Natural killer cell (primary cell): ENCODE results near the gene ARFGAP2. TPM values are rescaled to one million over a fixed set of nuclear protein-coding genes. Genes with fewer than 3 reads are reported as not detected.

Experiments used
- ATAC-seq, 3 donors: fragments of 150-1000 bp in 2 of 3; fragments of 200-7000 bp in 1 of 3; cut with Tn5 transposase; 1 replicate in 1 of 3; 2 replicates in 2 of 3; pipeline ENCODE4 v1.10.0; 2021; ENCODE audit warnings: mild to moderate bottlenecking in 2 of 3, moderate library complexity in 2 of 3
- DNase-seq, 2 donors: peaks; one replicate each; pipeline versions ENCODE4 v3.0.0 to v3.0.0-alpha.2; 2013 to 2021; ENCODE audit warnings: mixed read lengths in 1 of 2
- H3K27ac ChIP-seq: one replicate; pipeline ENCODE4 v1.5.1; 2013; ENCODE audit warnings: mild to moderate bottlenecking, low read length
- H3K27me3 ChIP-seq: one replicate; pipeline ENCODE4 v1.6.1; 2013; ENCODE audit warnings: low read length; ENCODE audit not compliant: control insufficient read depth, insufficient read depth
- H3K36me3 ChIP-seq: one replicate; pipeline ENCODE4 v1.6.1; 2013; ENCODE audit warnings: low read length; ENCODE audit not compliant: control insufficient read depth, insufficient read depth
- H3K4me1 ChIP-seq: one replicate; pipeline ENCODE4 v1.6.1; 2013; ENCODE audit warnings: low read length; ENCODE audit not compliant: control insufficient read depth, insufficient read depth
- H3K4me3 ChIP-seq: one replicate; pipeline ENCODE4 v1.5.1; 2013; ENCODE audit warnings: low read length
- H3K9me3 ChIP-seq: one replicate; pipeline ENCODE4 v1.6.1; 2013; ENCODE audit warnings: low read length; ENCODE audit not compliant: control insufficient read depth, insufficient read depth
- H3K27ac Mint-ChIP-seq, 2 donors: one replicate each; pipeline ENCODE4 v1.8.0; 2022; ENCODE audit warnings: mild to moderate bottlenecking in 2 of 2, mixed read lengths in 2 of 2, moderate library complexity in 1 of 2
- H3K27me3 Mint-ChIP-seq, 2 donors: one replicate each; pipeline ENCODE4 v1.8.0; 2022; ENCODE audit warnings: low read depth in 2 of 2, mixed read lengths in 2 of 2
- H3K36me3 Mint-ChIP-seq: one replicate; pipeline ENCODE4 v1.8.0; 2022; ENCODE audit warnings: mixed read lengths
- H3K4me1 Mint-ChIP-seq, 2 donors: one replicate each; pipeline ENCODE4 v1.8.0; 2022; ENCODE audit warnings: mixed read lengths in 2 of 2
- H3K4me3 Mint-ChIP-seq: one replicate; pipeline ENCODE4 v1.8.0; 2022; ENCODE audit warnings: mild to moderate bottlenecking, moderate library complexity, mixed read lengths
- H3K9me3 Mint-ChIP-seq, 2 donors: one replicate each; pipeline ENCODE4 v1.8.0; 2022; ENCODE audit warnings: mixed read lengths in 2 of 2
- WGBS: methylation state at CpG from one replicate; pipeline ENCODE4 v1.1.7; 2013; ENCODE audit warnings: missing lambda C conversion rate; ENCODE audit not compliant: insufficient coverage; 5-methylcytosine and 5-hydroxymethylcytosine counted together
- intact Hi-C: fragments of 100-400 bp; cut with micrococcal nuclease; formaldehyde crosslinking; loops from one replicate; pipeline ENCODE4 v1.14.2; 2022
- total RNA-seq, 4 donors: library from RNA; stranded (reverse); fragments of 120-200 nt in 1 of 4; gene quantifications; one replicate each; pipeline versions ENCODE4 v1.2.3 to v1.2.4, GENCODE V29; 2013 to 2022
- TF ChIP-seq, protein P1 (sequence below): fragments of 200-600 bp; IDR thresholded peaks from one replicate; pipeline ENCODE4 v1.8.0; 2022; ENCODE audit warnings: antibody characterized with exemption

The ARFGAP2 gene
- total RNA-seq, 3 donors from 2014 or later (not counting 1 experiment from before 2014, with no cell fraction given) = 199 to 236 (median 228) TPM

DNA sequence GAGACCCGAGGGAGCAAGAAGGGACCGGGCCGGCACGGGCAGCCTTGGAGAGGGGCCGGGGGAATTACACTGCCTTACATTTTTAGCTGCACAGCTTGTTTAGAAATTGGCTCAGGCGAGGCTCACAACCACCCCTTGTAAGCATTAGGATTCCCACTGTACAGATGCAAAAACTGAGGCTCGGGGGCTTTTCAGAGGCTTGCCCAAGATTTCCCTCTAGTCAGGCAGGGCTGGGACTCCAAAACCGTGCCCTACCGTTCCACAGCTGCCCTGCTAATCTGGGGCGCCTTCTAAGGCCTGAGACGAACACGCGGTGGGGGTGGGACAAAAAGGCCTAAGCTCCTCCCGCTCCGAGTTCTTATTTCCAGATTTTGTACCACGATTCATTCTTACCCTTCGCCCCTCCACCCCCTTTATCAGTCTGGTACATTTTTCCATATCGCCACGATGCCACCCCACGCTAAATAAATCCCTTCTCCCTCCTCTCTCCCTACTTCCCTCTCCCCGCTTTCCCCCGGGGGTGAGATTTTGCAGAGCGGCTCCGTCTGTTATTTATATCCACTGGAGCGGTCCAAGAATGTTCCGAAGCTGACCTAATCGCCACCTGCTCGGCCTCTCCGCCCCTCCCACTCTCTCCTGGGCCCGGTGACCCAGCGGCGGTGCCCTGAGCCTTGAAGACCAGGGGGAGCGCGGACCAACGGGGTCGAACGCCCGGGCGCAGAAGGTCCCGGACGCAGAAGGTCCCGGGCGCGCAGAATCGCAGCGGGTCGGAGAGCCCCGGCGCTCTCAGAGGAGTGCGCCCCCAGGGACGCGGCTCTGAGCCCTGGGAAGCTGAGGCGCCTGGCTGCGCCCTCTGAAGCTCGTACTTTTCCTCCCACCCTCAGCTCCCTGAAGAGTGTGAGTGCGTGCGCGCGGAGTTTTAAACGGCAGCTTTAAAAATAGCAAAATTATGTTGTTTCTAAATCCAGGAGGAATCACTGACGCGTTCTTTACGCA, 10.3 kb upstream of the ARFGAP2 start:
- H3K4me3 ChIP-seq = peak overlapping the region; percentile 11
- H3K36me3 ChIP-seq = no peaks in the 10 kb centered on the region
- Mint-ChIP-seq H3K9me3 (no peaks in the 10 kb centered on the region), H3K27ac (peak overlapping the region in 1 of 2 donors; percentile 10), H3K27me3 (peaks cover 7 to 11% of the 10 kb centered on the region in 2 donors), H3K4me3 (peak overlapping the region; percentile 70), H3K4me1 (peaks cover 5 to 8% of the 10 kb centered on the region in 2 donors), H3K36me3 (no peaks in the 10 kb centered on the region)
- peaks cover 19% of the 10 kb centered on the region for H3K4me1 ChIP-seq
- intact Hi-C loops = no loop called here
- TF ChIP-seq, protein P1, sequence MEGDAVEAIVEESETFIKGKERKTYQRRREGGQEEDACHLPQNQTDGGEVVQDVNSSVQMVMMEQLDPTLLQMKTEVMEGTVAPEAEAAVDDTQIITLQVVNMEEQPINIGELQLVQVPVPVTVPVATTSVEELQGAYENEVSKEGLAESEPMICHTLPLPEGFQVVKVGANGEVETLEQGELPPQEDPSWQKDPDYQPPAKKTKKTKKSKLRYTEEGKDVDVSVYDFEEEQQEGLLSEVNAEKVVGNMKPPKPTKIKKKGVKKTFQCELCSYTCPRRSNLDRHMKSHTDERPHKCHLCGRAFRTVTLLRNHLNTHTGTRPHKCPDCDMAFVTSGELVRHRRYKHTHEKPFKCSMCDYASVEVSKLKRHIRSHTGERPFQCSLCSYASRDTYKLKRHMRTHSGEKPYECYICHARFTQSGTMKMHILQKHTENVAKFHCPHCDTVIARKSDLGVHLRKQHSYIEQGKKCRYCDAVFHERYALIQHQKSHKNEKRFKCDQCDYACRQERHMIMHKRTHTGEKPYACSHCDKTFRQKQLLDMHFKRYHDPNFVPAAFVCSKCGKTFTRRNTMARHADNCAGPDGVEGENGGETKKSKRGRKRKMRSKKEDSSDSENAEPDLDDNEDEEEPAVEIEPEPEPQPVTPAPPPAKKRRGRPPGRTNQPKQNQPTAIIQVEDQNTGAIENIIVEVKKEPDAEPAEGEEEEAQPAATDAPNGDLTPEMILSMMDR = no peak
- 3% methylated on average over 62 of the region's 63 CpGs for WGBS
- no peaks in the 10 kb centered on the region for H3K9me3 ChIP-seq
- peaks cover 34% of the 10 kb centered on the region for H3K27me3 ChIP-seq
- ATAC-seq = peak; percentile 42 to 69 (median 64)
- DNase-seq = peak in 1 of 2 donors; percentile 67
- H3K27ac ChIP-seq = no peak overlapping the region

DNA sequence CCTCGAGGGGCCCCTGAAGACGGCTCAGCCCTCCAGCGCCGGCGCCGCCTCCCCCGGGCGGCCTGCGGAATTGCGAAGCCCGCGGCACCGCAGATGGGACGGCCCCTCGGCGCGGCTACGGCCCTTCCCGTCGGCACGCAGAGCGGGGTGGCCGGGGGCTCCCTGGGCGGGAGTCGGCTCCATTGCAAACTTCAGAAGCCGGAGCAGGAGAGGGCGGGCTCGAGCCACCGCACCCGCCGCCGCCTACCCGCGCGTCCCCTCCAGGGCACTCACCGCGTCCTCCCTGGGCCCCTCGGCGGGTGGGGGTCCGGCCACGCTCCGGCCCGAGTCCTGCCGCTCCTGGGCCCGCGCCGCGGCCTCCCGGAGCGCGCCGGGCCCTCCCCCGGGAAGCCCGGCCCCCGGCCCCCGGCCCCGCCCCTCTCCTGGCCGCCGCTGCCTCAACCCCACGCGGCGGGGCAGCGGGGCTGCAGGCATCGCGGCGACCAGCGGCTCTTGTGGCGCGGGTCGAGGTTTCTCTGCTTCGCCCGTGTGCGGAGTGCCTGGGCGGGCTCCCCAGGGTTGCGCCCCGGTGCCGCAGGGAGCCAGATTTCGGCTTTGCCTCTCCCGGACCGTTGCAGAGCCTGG, 9.5 kb upstream of the ARFGAP2 start, which contains the start of gene PACSIN3:
Gene PACSIN3, minus strand, starts transcription at position 359 of the 624 bp plus-strand sequence. CDS start 3,707 bp downstream, outside the sequence.
- Histone ChIP-seq H3K4me1 (peaks cover 19% of the 10 kb centered on the region), H3K27ac (no peak within 1 kb of the TSS), H3K9me3 (no peaks in the 10 kb centered on the region), H3K36me3 (no peaks in the 10 kb centered on the region), H3K27me3 (peaks cover 34% of the 10 kb centered on the region), H3K4me3 (peak within 1 kb of the TSS; percentile 11)
- Mint-ChIP-seq H3K4me3 (peak within 1 kb of the TSS; percentile 70), H3K27ac (peak within 1 kb of the TSS in 1 of 2 donors; percentile 10), H3K36me3 (no peaks in the 10 kb centered on the region), H3K4me1 (peaks cover 5 to 8% of the 10 kb centered on the region in 2 donors), H3K27me3 (peaks cover 7 to 8% of the 10 kb centered on the region in 2 donors), H3K9me3 (no peaks in the 10 kb centered on the region)
- TF ChIP-seq, protein P1 = no peak
- WGBS = under 1% methylated on average over 80 of the region's 80 CpGs
- DNase-seq (peak in 1 of 2 donors; percentile 55), ATAC-seq (peak; percentile 68 to 80 (median 79))
- intact Hi-C loops = no loop called here

DNA sequence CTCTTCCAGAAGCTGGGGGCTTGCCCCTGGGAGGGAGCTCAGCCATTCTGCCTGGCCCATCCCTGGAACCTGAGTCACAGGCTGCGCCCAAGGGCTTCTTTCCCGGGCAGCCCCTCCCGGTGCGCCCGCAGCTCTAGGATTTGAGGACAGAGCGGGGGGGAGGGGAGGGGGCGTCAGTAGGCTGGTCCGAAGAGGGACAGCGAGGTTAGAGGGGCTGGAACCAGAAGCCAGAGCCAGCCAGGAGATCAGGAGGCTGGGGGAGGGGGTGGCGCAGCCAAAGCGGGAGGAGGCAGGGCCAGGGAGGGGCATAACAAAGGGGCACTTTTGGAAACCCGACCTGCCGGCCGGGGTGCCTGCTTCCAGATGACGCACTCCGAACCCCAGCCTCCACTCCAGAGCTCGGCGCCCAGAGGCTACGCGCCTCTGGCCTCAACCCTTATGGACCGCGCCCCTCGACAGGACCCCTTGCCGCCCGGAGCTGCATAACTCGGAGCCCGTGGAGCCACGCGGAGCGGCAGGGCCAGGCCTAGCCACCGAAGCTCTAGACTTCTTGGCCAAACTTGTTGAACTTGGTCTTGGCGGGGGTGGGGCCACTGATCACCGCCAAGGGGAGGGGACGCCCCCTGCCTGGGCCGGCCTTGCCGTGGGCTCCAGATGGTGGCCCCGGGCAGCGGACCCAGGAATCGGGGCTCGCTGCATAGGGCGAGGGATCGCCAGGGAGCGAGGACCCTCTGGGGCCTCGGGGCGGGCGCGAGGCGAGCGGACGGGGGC, 8.8 kb upstream of the ARFGAP2 start:
- Histone ChIP-seq H3K27ac (no peak overlapping the region), H3K4me1 (peaks cover 19% of the 10 kb centered on the region), H3K27me3 (peaks cover 34% of the 10 kb centered on the region), H3K36me3 (no peaks in the 10 kb centered on the region), H3K9me3 (no peaks in the 10 kb centered on the region), H3K4me3 (no peak overlapping the region)
- Mint-ChIP-seq H3K9me3 (no peaks in the 10 kb centered on the region), H3K27ac (no peak overlapping the region), H3K27me3 (peaks cover 7 to 8% of the 10 kb centered on the region in 2 donors), H3K36me3 (no peaks in the 10 kb centered on the region), H3K4me3 (peak overlapping the region; percentile 69), H3K4me1 (peaks cover 5 to 8% of the 10 kb centered on the region in 2 donors)
- TF ChIP-seq, protein P1 = no peak
- ATAC-seq = no peak
- 25% methylated on average over 50 of the region's 50 CpGs for WGBS
- intact Hi-C loops = no loop called here
- DNase-seq = peak in 1 of 2 donors; percentile 15
